HEK293 (cell line): ENCODE data around the gene HNRNPA2B1.

Experiments used
- CTCF ChIA-PET: fragments of 350-600 bp; formaldehyde crosslinking; extraction: SDS; loops from one replicate; lab custom pipeline; 2021; ENCODE audit warnings: antibody characterized with exemption; lab: Yijun Ruan, JAX
- POLR2A ChIA-PET: fragments of 300-600 bp; formaldehyde crosslinking; extraction: SDS; loops from one replicate; lab custom pipeline; 2020; ENCODE audit warnings: antibody characterized with exemption, inconsistent platforms; lab: Yijun Ruan, JAX
- H3K27ac ChIP-seq: fragments of 200-500 bp; sonication (Bioruptor generic); 2 replicates; pipeline ENCODE4 v1.5.1; 2014; ENCODE audit warnings: low read depth, low read length, control low read depth, inconsistent platforms; ENCODE audit errors: extremely low read depth
- H3K36me3 ChIP-seq, 2 experiments: fragments of 200-500 bp in 1 of 2; sonication (Bioruptor generic) in 1 of 2; 1 replicate in 1 of 2; 2 replicates in 1 of 2; pipeline ENCODE4 v1.5.1; 2014 to 2017; ENCODE audit warnings: inconsistent platforms in 2 of 2, low read length in 2 of 2; ENCODE audit not compliant: control insufficient read depth in 2 of 2, insufficient read depth in 1 of 2
- H3K4me1 ChIP-seq: fragments of 200-500 bp; sonication (Bioruptor generic); 2 replicates; pipeline ENCODE4 v1.5.1; 2014; ENCODE audit warnings: mild to moderate bottlenecking, low read length, inconsistent platforms; ENCODE audit not compliant: control insufficient read depth, insufficient read depth
- H3K4me3 ChIP-seq: 2 replicates; pipeline ENCODE4 v1.5.1; 2011; ENCODE audit warnings: low read depth, mild to moderate bottlenecking, control low read depth, low read length, moderate library complexity
- H3K9me3 ChIP-seq: fragments of 200-500 bp; sonication (Bioruptor generic); 2 replicates; pipeline ENCODE4 v1.5.1; 2014; ENCODE audit warnings: low read depth, low read length, inconsistent platforms; ENCODE audit not compliant: control insufficient read depth, insufficient read depth
- INSM2 ChIP-seq: fragments of 450-650 bp; formaldehyde crosslinking; IDR thresholded peaks from 2 replicates; pipeline ENCODE4 v1.5.1; 2016; ENCODE audit warnings: missing biosample characterization, missing genetic modification characterization
- KLF1 ChIP-seq: fragments of 450-650 bp; formaldehyde crosslinking; IDR thresholded peaks from 2 replicates; pipeline ENCODE4 v1.5.1; 2016; ENCODE audit warnings: missing biosample characterization, missing genetic modification characterization
- KLF16 ChIP-seq: fragments of 450-650 bp; formaldehyde crosslinking; IDR thresholded peaks from 2 replicates; pipeline ENCODE4 v1.5.1; 2017; ENCODE audit warnings: missing biosample characterization, missing genetic modification characterization
- PRDM2 ChIP-seq: fragments of 450-650 bp; formaldehyde crosslinking; IDR thresholded peaks from 2 replicates; pipeline ENCODE4 v1.5.1; 2016; ENCODE audit warnings: missing biosample characterization, missing genetic modification characterization, borderline replicate concordance
- SALL2 ChIP-seq: fragments of 450-650 bp; formaldehyde crosslinking; IDR thresholded peaks from 2 replicates; pipeline ENCODE4 v1.5.0; 2017; ENCODE audit warnings: missing biosample characterization, mild to moderate bottlenecking, missing genetic modification characterization, borderline replicate concordance
- ZBTB21 ChIP-seq: fragments of 450-650 bp; formaldehyde crosslinking; IDR thresholded peaks from 2 replicates; pipeline ENCODE4 v1.5.1; 2017; ENCODE audit warnings: missing biosample characterization, missing genetic modification characterization
- ZNF138 ChIP-seq: fragments of 450-650 bp; formaldehyde crosslinking; IDR thresholded peaks from 2 replicates; pipeline ENCODE4 v1.5.1; 2016; ENCODE audit warnings: missing biosample characterization, missing genetic modification characterization, borderline replicate concordance
- ZNF148 ChIP-seq: fragments of 450-650 bp; formaldehyde crosslinking; IDR thresholded peaks from 2 replicates; pipeline ENCODE4 v1.5.0; 2017; ENCODE audit warnings: missing biosample characterization, missing genetic modification characterization, borderline replicate concordance
- ZNF23 ChIP-seq: fragments of 450-650 bp; formaldehyde crosslinking; IDR thresholded peaks from 2 replicates; pipeline ENCODE4 v1.5.1; 2016; ENCODE audit warnings: missing biosample characterization, missing genetic modification characterization, borderline replicate concordance
- ZNF266 ChIP-seq: fragments of 450-650 bp; formaldehyde crosslinking; IDR thresholded peaks from 2 replicates; pipeline ENCODE4 v1.5.1; 2016; ENCODE audit warnings: missing biosample characterization, missing genetic modification characterization, low read depth
- ZNF433 ChIP-seq: fragments of 450-650 bp; formaldehyde crosslinking; IDR thresholded peaks from 2 replicates; pipeline ENCODE4 v1.5.1; 2016; ENCODE audit warnings: missing biosample characterization, missing genetic modification characterization, low read depth
- ZNF558 ChIP-seq: fragments of 450-650 bp; formaldehyde crosslinking; IDR thresholded peaks from 2 replicates; pipeline ENCODE4 v1.5.1; 2016; ENCODE audit warnings: missing biosample characterization, missing genetic modification characterization
- ZNF585B ChIP-seq: fragments of 450-650 bp; formaldehyde crosslinking; IDR thresholded peaks from 2 replicates; pipeline ENCODE4 v1.5.1; 2016; ENCODE audit warnings: missing biosample characterization, missing genetic modification characterization
- ZNF670 ChIP-seq: fragments of 450-650 bp; formaldehyde crosslinking; IDR thresholded peaks from 2 replicates; pipeline ENCODE4 v1.5.1; 2016; ENCODE audit warnings: missing biosample characterization, missing genetic modification characterization, low read depth
- ZNF776 ChIP-seq: fragments of 450-650 bp; formaldehyde crosslinking; IDR thresholded peaks from 2 replicates; pipeline ENCODE4 v1.5.0; 2017; ENCODE audit warnings: missing biosample characterization, missing genetic modification characterization, borderline replicate concordance
- ZNF791 ChIP-seq: fragments of 450-650 bp; formaldehyde crosslinking; IDR thresholded peaks from 2 replicates; pipeline ENCODE4 v1.5.1; 2016; ENCODE audit warnings: missing biosample characterization, missing genetic modification characterization
- TF ChIP-seq, protein P1 (sequence below): fragments of 450-650 bp; formaldehyde crosslinking; IDR thresholded peaks from 2 replicates; pipeline ENCODE4 v1.5.1; 2017; ENCODE audit warnings: missing biosample characterization, missing genetic modification characterization
- TF ChIP-seq, protein P2 (sequence below): fragments of 450-650 bp; formaldehyde crosslinking; IDR thresholded peaks from 2 replicates; pipeline ENCODE4 v1.5.1; 2016; ENCODE audit warnings: missing biosample characterization, missing genetic modification characterization

HNRNPA2B1 gene

GRCh38 chr7:26191974-26192479, 8.5 kb downstream of the HNRNPA2B1 start:
- no peaks in the 10 kb centered on the region for H3K9me3 ChIP-seq
- H3K4me3 ChIP-seq = no peak overlapping the region
- no peak overlapping the region for H3K27ac ChIP-seq
- ChIA-PET POLR2A (interaction anchor here (0.9 to 2.1 kb wide), 5 partner anchors 8 to 971 kb away, joined by 3 to 14 read pairs (median 6); partner anchors contain the start of gene CBX3), CTCF (interaction anchor here (0.9 to 2.8 kb wide), 6 partner anchors 12 to 299 kb away, joined by 3 to 21 read pairs (median 4); no protein-coding TSS in a partner anchor)
- TF ChIP-seq, protein P1, sequence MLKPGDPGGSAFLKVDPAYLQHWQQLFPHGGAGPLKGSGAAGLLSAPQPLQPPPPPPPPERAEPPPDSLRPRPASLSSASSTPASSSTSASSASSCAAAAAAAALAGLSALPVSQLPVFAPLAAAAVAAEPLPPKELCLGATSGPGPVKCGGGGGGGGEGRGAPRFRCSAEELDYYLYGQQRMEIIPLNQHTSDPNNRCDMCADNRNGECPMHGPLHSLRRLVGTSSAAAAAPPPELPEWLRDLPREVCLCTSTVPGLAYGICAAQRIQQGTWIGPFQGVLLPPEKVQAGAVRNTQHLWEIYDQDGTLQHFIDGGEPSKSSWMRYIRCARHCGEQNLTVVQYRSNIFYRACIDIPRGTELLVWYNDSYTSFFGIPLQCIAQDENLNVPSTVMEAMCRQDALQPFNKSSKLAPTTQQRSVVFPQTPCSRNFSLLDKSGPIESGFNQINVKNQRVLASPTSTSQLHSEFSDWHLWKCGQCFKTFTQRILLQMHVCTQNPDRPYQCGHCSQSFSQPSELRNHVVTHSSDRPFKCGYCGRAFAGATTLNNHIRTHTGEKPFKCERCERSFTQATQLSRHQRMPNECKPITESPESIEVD = peak; percentile 12; the same call in 1 of the 2 replicates
- no peak for TF ChIP-seq ZNF23 (tag by site-specific recombination)
- H3K4me1 ChIP-seq = peaks cover 12% of the 10 kb centered on the region
- H3K36me3 ChIP-seq = peaks cover 80 to 89% of the 10 kb centered on the region in 2 experiments

GRCh38 chr7:26191233-26191973, 9.1 kb downstream of the HNRNPA2B1 start:
- TF ChIP-seq INSM2 = no peak
- TF ChIP-seq SALL2 (tag by site-specific recombination) = no peak
- TF ChIP-seq ZNF791 (tag by site-specific recombination) = no peak
- TF ChIP-seq, protein P2, sequence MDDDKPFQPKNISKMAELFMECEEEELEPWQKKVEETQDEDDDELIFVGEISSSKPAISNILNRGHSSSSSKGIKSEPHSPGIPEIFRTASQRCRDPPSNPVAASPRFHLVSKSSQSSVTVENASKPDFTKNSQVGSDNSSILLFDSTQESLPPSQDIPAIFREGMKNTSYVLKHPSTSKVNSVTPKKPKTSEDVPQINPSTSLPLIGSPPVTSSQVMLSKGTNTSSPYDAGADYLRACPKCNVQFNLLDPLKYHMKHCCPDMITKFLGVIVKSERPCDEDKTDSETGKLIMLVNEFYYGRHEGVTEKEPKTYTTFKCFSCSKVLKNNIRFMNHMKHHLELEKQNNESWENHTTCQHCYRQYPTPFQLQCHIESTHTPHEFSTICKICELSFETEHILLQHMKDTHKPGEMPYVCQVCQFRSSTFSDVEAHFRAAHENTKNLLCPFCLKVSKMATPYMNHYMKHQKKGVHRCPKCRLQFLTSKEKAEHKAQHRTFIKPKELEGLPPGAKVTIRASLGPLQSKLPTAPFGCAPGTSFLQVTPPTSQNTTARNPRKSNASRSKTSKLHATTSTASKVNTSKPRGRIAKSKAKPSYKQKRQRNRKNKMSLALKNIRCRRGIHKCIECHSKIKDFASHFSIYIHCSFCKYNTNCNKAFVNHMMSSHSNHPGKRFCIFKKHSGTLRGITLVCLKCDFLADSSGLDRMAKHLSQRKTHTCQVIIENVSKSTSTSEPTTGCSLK = no peak
- TF ChIP-seq KLF16 (tag by site-specific recombination) = no peak
- no peak for TF ChIP-seq ZNF148 (tag by site-specific recombination)
- TF ChIP-seq ZNF585B = no peak
- no peak for TF ChIP-seq ZBTB21 (tag by site-specific recombination)
- TF ChIP-seq PRDM2 (tag by site-specific recombination) = no peak
- TF ChIP-seq ZNF558 = no peak
- no peak for TF ChIP-seq ZNF266
- no peak for TF ChIP-seq ZNF433 (tag by site-specific recombination)
- no peak for TF ChIP-seq ZNF776
- TF ChIP-seq ZNF670 = no peak
- TF ChIP-seq ZNF138 (tag by site-specific recombination) = no peak
- no peak for TF ChIP-seq KLF1 (tag by site-specific recombination)

More at GRCh38 chr7:26191233-26191973, 9.1 kb downstream of the HNRNPA2B1 start:
- H3K36me3 ChIP-seq = peaks cover 73 to 82% of the 10 kb centered on the region in 2 experiments
- H3K4me1 ChIP-seq = peaks cover 12% of the 10 kb centered on the region
- no peak overlapping the region for H3K27ac ChIP-seq
- ChIA-PET CTCF (interaction anchor here (0.6 to 2.8 kb wide), 6 partner anchors 13 to 1332 kb away, joined by 3 to 21 read pairs (median 4); no protein-coding TSS in a partner anchor), POLR2A (interaction anchor here (0.9 to 2.1 kb wide), 6 partner anchors 8 to 972 kb away, joined by 3 to 14 read pairs (median 4); partner anchors contain the start of genes CBX3 and NFE2L3)
- no peaks in the 10 kb centered on the region for H3K9me3 ChIP-seq
- no peak overlapping the region for H3K4me3 ChIP-seq
